H1 (cell line): Measurements from ENCODE around the gene FOLR1.

Experiments
- CTCF ChIP-seq, 3 experiments: IDR thresholded peaks; 1 replicate in 2 of 3; 2 replicates in 1 of 3; pipeline versions ENCODE4 v1.5.1 to v1.6.1; 2011; ENCODE audit warnings: low read length in 3 of 3, mild to moderate bottlenecking in 3 of 3, inconsistent platforms in 2 of 3, low read depth in 1 of 3, moderate library complexity in 1 of 3; ENCODE audit not compliant: insufficient read depth in 1 of 3; ENCODE audit errors: control extremely low read depth in 1 of 3
- EZH2 ChIP-seq: fragments of 200-600 bp; sonication (generic); IDR thresholded peaks from 2 replicates; pipeline ENCODE4 v1.7.1; 2012; ENCODE audit warnings: low read depth, mild to moderate bottlenecking, moderate library complexity, low read length, inconsistent platforms; ENCODE audit not compliant: severe bottlenecking
- NRF1 ChIP-seq: IDR thresholded peaks from 2 replicates; pipeline ENCODE4 v1.6.1; 2011; ENCODE audit warnings: mild to moderate bottlenecking, low read depth, low read length, improper control_type of control experiment
- POLR2A ChIP-seq, 2 experiments: IDR thresholded peaks; 1 replicate in 1 of 2; 2 replicates in 1 of 2; pipeline ENCODE4 v1.6.1; 2011; ENCODE audit warnings: low read depth in 2 of 2, low read length in 2 of 2, mild to moderate bottlenecking in 2 of 2; ENCODE audit errors: control extremely low read depth in 1 of 2
- RFX5 ChIP-seq: IDR thresholded peaks from 2 replicates; pipeline ENCODE4 v1.6.1; 2011; ENCODE audit warnings: low read depth, low read length, improper control_type of control experiment, borderline replicate concordance
- ZNF274 ChIP-seq: IDR thresholded peaks from 2 replicates; pipeline ENCODE4 v1.7.0; 2012; ENCODE audit warnings: low read length, borderline replicate concordance; ENCODE audit errors: extremely low read depth

GRCh38 chr11:72224564-72225410 lies 32.8 kb downstream of the FOLR1 start, which contains the start of gene INPPL1:
- TF ChIP-seq EZH2 (no peak), POLR2A (IDR thresholded peaks at IDR 0.05; ENCODE audit: control extremely low read depth in 1 of 2, low read depth in 2 of 2, low read length in 2 of 2) (peak in 1 of 2 experiments; percentile 17; a peak in 1 of 3 replicates), CTCF (IDR thresholded peaks at IDR 0.05; ENCODE audit: control extremely low read depth in 1 of 3, insufficient read depth in 1 of 3, low read depth in 1 of 3, low read length in 3 of 3) (no peak), NRF1 (no peak), RFX5 (no peak), ZNF274 (no peak)
